Measurements from ENCODE around the gene KATNB1.

The KATNB1 gene

GRCh38 chr16:57765160-57765728 lies 29.7 kb downstream of the KATNB1 start:
- TF ChIP-seq TAF1 (IDR thresholded peaks at IDR 0.05; ENCODE audit: borderline replicate concordance, insufficient read depth, low read length) (no peak), POLR2AphosphoS5 (IDR thresholded peaks at IDR 0.05; ENCODE audit: low read depth, low read length) (no peak), FOXP2 (optimal IDR thresholded peaks at IDR 0.05; ENCODE audit: borderline replicate concordance, extremely low read depth, extremely low read length, insufficient read depth) (no peak), SIN3A (IDR thresholded peaks at IDR 0.05; ENCODE audit: borderline replicate concordance, insufficient read depth, low read length) (no peak)
- TF ChIP-seq, protein P1, sequence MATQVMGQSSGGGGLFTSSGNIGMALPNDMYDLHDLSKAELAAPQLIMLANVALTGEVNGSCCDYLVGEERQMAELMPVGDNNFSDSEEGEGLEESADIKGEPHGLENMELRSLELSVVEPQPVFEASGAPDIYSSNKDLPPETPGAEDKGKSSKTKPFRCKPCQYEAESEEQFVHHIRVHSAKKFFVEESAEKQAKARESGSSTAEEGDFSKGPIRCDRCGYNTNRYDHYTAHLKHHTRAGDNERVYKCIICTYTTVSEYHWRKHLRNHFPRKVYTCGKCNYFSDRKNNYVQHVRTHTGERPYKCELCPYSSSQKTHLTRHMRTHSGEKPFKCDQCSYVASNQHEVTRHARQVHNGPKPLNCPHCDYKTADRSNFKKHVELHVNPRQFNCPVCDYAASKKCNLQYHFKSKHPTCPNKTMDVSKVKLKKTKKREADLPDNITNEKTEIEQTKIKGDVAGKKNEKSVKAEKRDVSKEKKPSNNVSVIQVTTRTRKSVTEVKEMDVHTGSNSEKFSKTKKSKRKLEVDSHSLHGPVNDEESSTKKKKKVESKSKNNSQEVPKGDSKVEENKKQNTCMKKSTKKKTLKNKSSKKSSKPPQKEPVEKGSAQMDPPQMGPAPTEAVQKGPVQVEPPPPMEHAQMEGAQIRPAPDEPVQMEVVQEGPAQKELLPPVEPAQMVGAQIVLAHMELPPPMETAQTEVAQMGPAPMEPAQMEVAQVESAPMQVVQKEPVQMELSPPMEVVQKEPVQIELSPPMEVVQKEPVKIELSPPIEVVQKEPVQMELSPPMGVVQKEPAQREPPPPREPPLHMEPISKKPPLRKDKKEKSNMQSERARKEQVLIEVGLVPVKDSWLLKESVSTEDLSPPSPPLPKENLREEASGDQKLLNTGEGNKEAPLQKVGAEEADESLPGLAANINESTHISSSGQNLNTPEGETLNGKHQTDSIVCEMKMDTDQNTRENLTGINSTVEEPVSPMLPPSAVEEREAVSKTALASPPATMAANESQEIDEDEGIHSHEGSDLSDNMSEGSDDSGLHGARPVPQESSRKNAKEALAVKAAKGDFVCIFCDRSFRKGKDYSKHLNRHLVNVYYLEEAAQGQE (IDR thresholded peaks at IDR 0.05; ENCODE audit: insufficient read depth in 1 of 2, low read depth in 2 of 2, low read length in 2 of 2), result no peak

DNA sequence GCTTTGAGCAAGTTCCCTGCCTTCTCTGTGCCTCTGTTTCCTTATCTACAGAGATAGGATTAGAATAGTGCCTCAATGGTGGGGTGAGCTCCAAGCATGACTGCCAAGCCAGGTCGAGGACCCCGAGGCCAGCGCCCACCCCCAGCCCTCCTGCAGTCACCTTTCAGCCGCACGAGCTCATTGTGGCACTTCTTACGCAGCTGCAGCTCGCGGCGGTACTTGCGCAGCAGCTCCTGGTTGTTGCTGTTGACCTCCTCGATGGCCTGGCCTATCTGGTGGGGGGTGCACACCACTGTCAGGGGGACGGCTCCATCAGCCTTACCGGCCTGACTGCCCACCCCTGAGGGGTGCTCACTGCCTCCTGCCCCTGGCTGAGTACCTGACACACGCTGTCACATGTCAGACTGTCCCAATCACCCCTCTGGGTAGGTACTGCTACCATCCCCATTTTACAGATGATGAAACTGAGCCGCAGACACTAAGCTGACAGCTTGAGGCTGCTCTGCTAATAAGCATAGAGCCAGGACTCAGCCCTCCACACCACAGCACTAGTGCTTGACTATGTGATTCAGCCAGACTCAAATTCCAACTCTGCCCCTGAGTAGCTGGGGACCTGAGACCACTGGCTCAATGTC lies 31.3 kb downstream of the KATNB1 start:
- TF ChIP-seq FOXP2 (optimal IDR thresholded peaks at IDR 0.05; ENCODE audit: borderline replicate concordance, extremely low read depth, extremely low read length, insufficient read depth), result no peak
- TF ChIP-seq, protein P1 (IDR thresholded peaks at IDR 0.05; ENCODE audit: insufficient read depth in 1 of 2, low read depth in 2 of 2, low read length in 2 of 2), result no peak
- TF ChIP-seq SIN3A (IDR thresholded peaks at IDR 0.05; ENCODE audit: borderline replicate concordance, insufficient read depth, low read length), result no peak
- no peak for TF ChIP-seq POLR2AphosphoS5 (IDR thresholded peaks at IDR 0.05; ENCODE audit: low read depth, low read length)
- no peak for TF ChIP-seq TAF1 (IDR thresholded peaks at IDR 0.05; ENCODE audit: borderline replicate concordance, insufficient read depth, low read length)

DNA sequence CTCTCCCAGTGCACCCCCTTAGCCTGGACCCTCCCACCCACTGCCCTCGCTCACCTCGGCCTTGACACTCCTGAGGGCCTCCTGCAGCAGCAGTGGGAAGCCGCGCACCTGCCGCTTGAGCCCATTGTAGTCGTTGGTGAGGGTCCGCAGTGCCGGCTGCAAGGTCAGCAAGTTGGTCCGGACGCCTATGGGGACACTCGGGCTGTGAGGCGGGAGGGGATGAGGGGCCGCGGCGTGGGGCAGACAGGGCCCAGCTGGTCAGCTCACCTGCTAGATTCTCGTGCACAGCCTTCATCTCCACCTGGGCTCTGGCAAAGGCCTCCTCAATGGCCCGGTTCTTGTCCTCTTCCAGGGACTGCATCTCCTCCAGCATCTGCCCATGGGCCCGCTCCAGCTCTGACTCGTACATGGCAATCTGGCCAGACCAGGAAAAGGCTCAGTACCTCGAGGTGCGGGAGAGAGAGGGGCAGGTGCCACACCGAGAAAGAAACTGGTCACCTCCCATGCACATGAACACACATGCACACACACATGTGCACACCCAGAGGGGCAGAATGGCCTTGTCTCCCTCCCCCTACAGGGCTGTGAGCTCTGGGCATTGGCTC lies 34.1 kb downstream of the KATNB1 start:
- TF ChIP-seq POLR2AphosphoS5 (IDR thresholded peaks at IDR 0.05; ENCODE audit: low read depth, low read length) (no peak), FOXP2 (optimal IDR thresholded peaks at IDR 0.05; ENCODE audit: borderline replicate concordance, extremely low read depth, extremely low read length, insufficient read depth) (no peak), TAF1 (IDR thresholded peaks at IDR 0.05; ENCODE audit: borderline replicate concordance, insufficient read depth, low read length) (no peak), SIN3A (IDR thresholded peaks at IDR 0.05; ENCODE audit: borderline replicate concordance, insufficient read depth, low read length) (no peak)
- TF ChIP-seq, protein P1 (IDR thresholded peaks at IDR 0.05; ENCODE audit: insufficient read depth in 1 of 2, low read depth in 2 of 2, low read length in 2 of 2), result no peak

- TF ChIP-seq SIN3A (IDR thresholded peaks at IDR 0.05; ENCODE audit: borderline replicate concordance, insufficient read depth, low read length), result no peak
- TF ChIP-seq FOXP2 (optimal IDR thresholded peaks at IDR 0.05; ENCODE audit: borderline replicate concordance, extremely low read depth, extremely low read length, insufficient read depth), result no peak
- no peak for TF ChIP-seq TAF1 (IDR thresholded peaks at IDR 0.05; ENCODE audit: borderline replicate concordance, insufficient read depth, low read length)
- TF ChIP-seq, protein P1 (IDR thresholded peaks at IDR 0.05; ENCODE audit: insufficient read depth in 1 of 2, low read depth in 2 of 2, low read length in 2 of 2), result no peak
- TF ChIP-seq POLR2AphosphoS5 (IDR thresholded peaks at IDR 0.05; ENCODE audit: low read depth, low read length), result no peak
Measured at GRCh38 chr16:57770361-57770760, 34.8 kb downstream of the KATNB1 start.

All from PFSK-1 (cell line).